COLO829 (cell line): Measurements from ENCODE around the gene TPM2.

Experiments used
- DNase-seq: peaks from one replicate; pipeline ENCODE4 v3.0.0; 2012; ENCODE audit warnings: low spot score

TPM2 gene

DNA sequence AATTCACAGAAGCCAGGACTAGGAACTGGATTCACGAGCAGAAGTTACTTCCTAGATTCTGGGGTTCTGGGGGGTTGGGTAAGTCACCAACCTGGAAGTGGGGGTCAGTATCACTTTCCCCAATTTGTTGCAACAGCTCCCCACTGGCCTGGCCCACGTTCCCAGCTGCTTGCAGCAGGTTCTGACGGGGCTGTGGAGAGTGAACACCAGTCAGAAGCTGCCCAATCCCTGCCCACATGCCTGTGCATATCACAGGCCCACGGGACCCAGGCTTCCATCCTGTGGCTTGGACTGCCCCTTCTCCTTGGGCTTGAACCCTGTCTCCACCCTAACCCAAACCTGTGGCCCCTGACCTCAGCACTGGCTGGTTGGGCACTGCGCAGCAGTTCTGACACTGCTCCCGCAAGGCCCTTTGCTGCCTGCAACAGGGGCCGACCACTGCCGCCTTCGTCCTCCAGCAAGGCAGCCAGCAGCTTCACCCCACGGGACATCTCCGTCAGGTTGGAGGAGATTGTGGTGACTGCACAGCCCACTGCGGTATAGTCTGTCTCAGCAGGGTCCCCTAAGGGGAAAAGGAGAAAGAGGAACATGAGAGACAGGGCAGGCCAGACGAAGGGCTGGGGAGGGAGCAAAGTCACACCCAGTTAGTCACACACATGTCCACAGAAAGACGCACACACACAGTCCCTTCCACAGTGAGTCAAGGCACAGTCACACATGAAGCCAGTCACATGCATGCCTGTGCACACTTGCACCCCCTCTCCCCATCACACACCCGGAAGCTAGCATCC is 29.2 kb upstream of the TPM2 start:
- DNase-seq = no peak

DNA sequence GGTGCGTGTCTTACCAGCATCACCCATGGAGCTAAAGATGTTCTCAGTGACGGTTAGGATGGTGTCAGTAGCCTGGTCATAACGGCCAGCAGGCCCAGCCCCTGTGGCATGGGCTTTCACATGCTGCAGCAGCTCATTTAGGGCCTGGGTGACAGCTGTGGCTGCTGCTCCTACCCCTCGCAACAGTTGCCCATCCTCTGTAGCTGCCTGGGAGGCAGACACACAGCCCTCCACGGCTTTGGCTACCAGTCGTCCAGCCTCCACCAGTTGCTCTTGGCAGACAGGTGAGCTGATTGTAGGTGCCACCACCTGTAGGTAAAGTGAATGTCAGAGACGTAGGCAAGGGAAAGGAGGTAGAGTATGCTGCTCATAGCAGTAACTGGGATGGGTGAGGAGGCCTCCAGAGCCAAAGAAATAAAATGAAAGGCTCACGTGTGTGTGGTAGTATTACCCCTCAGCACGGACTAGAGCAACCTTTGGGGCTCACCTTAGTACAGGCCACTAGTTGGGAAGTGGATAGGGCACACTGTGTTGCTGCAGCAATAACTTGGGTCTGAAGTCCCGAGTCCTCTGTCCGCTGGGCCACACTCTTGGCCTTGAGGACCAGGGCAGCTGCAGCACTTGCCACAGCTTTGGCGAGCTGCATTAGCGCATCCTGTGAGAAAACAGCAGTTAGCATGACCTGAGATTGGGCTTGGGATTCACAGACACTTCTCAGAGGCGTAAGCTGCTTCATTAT is 27.6 kb upstream of the TPM2 start:
- DNase-seq = no peak

DNA sequence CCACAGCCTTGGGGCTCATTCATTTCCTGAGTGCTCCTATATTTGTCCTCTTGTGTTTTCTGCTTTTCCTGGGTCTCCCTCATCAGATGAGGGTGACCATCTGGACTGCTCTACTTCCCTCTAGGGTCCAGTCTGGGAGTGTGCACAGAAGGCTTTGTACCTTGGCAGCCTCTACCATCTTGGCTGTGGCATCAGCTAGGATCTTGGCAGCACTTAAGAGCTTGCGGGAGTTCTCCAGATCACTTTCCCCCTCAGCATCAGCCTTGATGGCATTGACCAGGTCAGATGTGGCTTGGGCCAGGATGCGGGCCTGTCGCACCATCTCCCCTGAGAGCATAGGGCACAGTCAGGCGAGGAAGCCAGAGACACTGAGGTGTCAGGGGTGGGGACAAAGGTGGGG is 26.5 kb upstream of the TPM2 start:
- DNase-seq = no peak

DNA sequence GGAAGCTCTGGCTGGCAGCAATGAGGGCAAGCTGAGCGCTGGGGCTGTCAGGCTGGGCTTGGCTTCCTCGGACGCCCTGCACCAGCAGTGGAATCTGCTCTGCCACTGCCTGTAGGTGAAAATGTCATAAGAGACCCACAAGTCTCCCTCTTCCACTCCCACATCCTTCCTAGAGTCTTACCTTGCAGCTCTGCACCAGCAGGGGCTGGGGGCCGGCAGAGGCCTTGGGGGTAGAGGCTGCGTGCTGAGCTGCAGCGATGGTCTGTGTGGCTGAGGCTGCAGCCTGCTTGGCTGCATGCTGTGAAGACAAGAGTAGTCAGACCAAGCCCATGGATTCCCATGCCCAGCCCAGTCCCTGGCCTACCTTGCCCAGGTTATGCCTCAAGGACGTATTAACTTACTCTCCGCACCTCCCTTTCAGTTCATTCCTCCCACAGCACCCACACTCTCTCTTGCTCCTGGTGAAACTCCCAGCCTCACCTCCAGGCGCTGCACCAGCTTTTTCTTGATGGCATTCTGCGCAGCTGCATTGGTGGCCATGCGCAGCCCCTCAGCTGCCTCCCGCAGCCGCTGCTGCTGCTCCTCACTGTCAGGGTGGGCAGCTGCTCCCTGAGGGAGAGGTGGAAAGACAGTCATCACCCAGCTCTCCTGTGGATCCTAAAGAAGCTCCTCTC is 25.0 kb upstream of the TPM2 start:
- no peak for DNase-seq

DNA sequence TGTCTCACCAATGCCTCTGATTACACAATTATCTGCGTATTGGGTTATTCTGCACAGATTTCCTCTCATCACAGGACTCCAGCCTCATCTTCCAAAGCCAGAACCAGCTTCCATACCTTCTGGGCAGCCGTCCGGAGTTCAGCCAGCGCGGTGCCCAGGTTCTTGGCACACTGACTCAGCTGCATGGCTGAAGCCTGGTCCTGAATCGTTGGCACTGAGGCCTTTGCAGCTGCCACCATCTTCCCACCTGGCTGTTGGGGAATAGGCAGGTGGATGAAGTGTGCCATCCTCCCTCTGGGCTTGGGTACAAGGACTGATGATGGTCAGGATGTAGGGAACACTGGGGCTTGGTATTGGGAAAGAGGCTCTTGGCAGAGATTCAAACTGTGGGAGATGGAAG is 24.4 kb upstream of the TPM2 start:
- no peak for DNase-seq

DNA sequence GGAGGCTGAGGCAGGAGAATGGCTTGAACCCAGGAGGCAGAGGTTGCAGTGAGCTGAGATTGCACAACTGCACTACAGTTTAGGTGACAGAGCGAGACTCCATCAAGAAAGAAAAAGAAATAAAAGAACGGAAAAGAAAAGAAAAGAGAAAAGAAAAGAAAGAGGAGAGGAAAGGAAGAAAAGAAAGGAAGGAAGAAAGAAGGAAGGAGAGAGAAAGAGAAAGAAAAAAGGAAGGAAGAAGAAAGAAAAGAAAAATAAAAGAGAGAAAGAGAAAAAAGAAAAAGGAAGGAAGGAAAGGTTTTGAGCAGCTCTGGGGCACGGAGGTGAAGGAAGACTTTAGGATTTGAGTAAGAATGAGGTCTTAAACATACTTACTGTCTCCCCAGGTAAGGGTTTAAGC is 23.9 kb upstream of the TPM2 start:
- DNase-seq = no peak

DNA sequence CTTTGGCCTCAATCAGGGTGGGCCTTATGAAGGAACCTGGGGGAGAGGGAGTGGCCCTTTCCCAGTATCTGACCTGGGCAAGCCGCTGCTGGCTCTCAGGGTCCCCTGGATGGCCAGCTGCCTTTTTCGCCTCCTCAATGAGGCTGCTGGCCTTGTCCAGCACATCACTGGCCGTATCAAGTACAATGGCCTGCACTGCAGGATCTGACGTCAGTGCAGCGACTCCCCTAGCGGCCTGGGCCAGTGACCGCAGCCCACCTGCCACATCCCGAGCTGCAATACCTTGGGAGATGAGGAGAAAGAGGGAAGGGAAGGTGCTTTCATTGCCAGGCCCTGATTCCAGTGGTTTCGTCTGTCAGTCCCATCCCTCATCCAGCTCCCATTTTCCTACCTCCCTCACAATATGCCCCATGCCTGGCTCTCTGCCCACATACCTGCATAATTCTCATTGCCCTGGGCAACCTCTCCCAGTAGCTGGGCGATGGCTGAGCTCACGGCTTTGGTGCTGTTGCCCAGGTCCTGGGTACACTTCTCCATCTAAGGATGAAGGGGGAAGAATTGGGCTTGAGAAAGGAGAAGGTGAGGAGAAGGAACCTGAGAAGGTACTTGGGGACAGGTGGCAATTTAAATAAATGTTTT is 23.2 kb upstream of the TPM2 start:
- no peak for DNase-seq

DNA sequence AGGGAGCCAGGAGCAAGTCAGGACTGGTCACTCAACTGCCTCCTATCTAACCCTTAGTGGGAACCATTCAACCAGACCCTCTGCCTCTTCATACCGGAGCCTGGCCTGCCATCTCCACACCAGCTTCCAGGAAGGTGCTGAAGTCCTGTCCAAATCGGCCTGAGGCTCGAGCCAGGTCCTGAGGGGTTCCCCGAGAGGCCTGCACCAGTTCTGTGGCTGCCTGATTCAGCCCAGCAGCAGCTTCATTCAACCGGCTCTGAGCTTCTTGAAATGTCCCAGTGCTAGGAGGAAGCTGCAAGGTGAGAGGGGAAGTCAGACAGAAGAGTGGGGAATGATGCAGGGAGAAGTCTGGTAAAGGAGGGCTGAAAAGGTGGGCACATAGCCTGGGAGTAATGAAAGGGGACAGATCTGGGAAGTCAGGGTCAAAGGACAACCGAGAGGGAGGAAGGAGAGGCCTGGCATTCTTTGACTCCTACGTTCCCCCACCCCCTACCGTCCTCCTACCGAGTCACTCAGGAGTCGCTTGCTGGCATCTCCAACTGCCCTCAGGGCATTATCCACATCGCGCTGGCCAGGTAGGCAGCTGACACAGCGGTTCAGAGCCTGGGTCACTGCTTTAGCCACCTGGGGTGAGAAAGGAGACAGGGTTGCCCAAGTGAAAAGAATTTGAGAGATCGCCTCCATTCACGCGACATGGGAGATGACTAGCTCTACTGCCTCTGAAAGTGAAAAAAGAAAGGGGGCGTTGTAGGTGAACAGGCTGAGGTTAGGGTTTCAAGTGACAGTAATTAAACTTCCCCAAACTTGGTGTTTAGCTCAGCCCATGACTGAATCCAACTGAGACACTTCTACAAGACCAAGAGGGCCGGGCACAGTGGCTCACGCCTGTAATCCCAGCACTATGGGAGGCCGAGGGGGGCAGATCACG is 22.0 kb upstream of the TPM2 start:
- no peak for DNase-seq

DNA sequence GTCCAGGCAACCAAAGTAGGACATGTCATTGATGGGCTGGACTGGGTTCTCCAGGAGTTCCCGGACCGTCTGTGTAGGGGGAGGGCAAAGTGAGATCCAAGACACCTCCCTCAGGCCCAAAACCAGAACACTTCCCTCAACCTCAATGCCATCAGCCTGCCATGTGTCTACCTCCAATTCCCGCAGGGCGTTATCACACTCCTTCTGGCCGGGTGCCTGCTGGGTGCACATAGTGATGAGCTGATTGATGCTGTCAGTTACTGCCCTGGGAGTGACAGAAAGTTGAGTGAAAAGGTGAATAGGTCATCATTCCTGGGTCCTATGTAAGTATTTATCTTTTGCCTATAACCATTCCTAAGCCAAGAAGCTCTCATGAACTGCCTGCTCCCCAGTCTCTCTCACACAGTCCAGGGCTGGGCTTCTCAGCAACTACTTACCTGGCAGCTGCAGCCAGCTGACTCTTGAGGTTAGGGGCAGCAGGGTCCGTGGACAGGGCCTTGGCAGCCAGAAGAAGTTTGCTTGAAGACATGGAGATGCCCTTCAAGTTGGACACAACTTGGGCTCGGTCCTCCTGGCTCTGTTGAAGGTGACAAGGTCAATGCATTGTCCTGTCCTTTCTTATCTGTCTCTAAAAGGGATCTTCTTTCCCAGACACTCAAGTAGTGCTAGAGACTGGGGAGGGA is 21.2 kb upstream of the TPM2 start:
- DNase-seq = no peak

DNA sequence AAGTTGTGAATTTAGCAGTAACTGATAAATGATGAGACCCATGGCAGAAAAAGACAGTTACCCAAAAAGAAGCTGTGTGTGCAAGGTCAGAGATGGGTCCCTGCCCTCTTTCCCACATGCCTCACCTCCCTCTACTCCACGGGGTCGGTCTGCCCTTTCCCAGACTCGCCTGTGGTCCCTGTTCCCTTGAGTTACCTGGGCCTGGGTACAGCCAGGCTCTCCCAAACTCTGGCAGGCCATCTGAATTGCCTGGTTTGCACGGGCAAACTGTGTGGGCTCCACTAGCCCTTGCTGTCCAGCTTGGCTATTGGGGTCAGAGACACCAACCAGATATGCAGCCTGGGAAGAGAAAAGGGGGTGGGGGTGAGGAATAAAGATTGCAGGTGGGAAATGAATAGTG is 18.4 kb upstream of the TPM2 start:
- DNase-seq = no peak

DNA sequence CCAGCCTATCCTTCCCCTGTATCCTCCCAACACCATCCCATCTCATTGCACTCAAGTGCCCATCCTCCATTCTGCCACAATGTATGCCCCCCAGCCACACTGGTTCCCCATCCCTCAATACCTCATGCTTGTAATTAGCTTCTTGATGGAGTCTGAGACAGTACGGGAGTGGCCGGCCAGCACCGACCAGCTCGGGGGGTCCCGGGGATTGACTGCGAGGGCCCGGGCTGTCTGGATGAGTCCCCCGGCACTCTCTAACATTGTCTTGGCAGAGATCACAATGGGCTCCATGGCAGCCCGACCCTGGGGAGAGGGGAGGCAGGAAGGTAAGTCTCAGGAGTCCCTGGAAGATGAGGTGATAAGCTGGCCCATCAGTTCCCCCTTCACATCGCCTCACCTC is 17.2 kb upstream of the TPM2 start:
- no peak for DNase-seq

DNA sequence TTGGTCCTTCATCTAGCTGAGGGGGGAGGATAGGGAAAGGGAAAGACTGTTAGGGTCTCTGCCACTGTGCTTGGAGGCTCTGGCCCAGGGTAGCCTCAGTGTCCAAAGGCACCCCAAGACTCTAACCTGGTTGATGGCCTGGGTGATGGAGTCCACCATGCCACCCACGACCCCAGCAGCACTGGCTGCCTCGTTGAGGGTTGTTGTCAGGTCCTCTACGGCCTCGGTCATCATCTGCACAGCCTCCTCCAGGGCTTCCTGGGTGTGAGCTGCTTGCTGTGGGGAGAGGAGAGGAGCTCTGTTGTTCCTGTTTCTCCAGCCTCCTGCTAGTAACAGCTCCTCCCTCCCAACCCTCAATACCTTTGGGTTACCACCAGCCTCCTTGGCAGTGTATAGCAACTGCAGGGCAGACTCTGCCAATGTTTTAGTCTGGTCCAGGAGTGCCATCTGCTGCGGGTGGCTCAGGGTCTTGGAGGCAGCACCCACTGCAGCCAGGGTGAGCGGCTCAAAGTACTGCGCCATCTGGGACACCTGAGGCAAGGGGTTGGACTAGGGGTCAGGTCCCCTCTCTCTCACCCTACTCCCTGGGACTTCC is 16.2 kb upstream of the TPM2 start:
- DNase-seq = no peak

DNA sequence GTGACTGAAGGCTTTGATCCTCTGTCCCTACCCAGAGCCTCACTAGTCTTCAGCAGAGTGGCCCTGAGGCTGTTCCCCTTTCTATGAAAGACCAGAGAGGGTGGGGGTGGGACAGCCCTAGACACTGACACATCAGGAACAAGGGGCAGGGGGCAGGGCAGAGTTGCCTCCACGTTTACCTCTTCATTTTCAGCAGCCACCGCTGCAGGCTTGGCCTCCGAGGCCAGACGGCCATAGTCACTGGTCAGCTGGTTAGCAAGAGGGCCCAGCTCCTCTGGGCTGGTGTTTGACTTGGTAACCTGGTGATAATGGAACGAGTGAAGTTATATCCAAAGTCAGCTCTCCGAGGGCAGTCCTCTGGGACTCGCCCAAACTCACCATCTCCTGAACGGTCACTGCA is 15.6 kb upstream of the TPM2 start:
- DNase-seq = no peak

DNA sequence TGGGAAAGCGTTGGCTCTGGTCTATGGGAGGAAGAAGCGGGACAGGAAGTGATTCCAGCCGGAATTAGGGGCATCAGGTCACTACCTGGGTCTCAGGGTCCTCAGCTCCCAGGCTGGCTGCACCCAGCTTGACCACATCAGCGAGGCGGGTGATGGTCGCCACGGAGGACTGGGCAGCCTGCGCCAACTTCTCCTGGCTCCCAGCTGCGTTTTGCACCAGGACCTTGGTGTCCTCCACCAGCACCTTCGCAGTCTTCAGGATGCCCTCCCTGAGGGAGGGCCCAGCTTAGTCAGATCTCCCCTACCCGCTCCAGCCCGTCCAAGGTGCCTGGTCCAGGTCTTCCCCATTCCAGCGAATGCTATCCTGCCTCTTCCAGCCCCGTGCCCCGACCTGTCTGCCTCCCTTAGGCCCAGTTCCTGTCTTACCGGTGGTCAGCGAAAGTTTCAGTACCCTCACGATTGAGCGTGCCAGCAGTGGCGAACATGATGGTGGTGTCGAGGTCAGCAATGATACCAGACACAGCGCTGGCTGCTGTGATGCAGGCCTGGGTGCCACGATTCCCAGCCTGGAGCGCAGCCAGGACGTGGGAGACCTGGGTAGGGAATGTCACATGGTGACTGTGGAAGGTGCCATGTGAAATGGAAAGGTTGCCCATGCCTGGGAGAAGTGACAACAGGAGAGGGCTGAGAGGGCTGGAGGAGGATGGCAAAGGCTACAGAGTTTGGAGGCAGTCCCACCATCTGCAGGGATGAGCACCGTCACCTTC is 14.4 kb upstream of the TPM2 start:
- no peak for DNase-seq

DNA sequence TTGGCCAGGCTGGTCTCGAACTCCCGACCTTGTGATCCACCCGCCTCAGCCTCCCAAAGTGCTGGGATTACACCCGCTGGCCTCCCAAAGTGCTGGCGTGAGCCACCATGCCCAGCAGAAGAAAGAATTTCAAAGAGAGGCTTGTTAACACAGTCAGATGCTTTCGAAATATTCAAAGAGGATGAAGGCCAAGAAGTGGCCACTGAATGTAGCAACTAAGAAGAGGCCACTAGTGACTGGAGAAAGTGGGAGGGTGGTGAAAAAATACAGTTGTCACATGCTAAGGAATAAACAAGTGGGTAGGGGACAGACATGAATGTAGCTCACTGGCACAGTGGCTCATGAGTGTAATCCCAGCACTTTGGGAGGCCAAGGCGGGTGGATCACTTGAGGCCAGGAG is 13.0 kb upstream of the TPM2 start:
- no peak for DNase-seq

DNA sequence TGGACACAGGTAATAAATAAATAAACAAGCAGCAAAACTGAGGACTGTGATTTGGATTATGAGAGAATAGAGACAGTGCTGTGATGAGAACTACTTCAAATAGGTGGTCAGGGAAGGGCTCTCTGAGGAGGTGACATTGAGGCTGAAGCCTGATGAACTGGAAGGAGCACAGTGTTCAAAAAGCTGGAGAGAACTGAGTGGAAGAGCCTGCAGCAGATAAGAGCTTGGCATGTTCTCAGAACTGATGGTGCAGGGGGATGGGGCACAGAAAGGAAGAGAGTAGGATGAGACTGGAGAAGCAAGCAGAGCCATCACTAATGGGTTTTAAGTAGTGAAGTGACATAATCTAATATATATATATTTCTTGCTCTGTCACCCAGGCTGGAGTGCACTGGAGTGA is 11.2 kb upstream of the TPM2 start:
- DNase-seq = no peak

DNA sequence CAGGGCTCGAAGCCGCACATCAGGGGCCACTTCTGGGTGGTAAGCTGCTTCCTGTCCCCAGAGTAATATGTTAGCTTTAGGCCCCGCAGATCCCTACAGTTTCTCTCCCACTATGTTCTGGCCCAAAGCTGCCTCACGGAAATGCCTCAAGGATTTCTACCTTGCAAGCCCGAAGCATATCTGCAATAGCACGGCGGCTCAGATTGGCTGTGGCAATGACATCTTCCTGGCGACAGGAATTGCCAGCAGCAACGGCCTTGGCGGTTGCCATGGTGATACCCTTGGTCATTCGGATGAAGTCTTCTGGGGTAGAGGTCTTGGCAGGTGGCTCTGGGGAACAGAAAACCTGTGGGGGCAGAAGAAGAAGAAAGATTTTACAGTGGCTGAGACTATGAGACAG is 10.3 kb upstream of the TPM2 start:
- DNase-seq = no peak

DNA sequence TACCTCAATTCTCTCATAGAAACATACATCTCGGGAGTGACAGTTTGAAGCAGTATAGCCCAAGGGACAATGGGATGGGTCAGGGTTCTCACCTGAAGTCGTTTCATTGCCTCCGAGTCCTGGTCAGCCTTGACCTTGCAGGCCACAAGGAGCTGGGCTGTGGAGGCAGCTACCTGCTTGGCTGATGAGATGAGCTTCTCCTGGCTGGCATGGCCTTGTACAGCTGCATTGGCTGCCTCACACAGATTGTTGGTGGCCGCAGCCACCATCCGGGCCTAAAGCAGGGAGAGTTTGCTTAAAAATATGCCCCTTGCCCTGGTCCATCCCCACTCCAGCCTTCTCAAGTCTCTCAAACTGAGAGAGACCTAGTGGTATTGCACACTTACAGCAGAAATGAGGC is 8.5 kb upstream of the TPM2 start:
- no peak for DNase-seq

DNA sequence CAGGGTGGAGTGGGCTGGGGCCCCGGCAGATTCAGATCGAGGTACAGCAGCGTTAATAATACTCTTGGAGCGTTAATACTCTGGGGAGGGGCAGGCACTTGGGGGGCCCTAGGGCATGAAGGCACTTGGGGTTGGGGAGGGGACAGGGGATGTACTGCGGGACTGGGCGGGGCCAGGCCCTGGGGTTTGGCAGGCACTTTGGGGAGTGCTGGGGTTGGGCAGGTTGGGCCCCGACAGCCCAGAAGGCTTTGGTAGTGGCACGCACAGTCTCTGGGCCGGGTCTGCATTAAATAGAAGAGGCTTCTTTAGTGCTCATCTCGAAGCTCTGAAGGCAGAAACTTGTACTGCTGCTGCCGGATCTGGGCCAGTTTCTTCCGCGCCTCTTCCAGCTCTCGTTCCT is 7.8 kb upstream of the TPM2 start:
- no peak for DNase-seq
